HG02798 (cell line): ENCODE measurements around the gene EVI2A.

ENCODE experiments used
- ATAC-seq: cut with Tn5 transposase; IDR thresholded peaks from one replicate; pipeline ENCODE4 v1.9.1; 2021; ENCODE audit warnings: mild to moderate bottlenecking; ENCODE audit not compliant: unreplicated experiment, poor library complexity

Gene EVI2A

DNA sequence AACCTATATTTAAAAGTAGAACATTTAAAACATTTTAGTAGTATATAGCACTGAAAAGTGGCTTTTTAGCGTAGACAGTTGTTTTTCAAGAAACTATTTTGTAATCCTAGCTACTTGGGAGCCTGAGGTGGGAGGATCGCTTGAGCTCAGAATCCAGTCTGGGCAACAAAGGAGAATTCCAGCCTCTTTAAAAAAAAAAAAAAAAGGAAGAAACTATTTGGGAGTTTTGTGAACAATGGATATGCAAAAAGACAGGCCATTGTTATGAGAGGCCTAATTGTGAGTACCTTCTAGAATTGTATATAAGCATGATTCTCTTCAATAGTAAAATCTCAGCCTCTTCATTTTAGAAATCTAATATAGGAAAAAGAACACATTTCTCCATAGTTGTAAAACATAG, 42.0 kb downstream of the EVI2A start:
- no peak for ATAC-seq

- no peak for ATAC-seq
Observed at GRCh38 chr17:31275116-31275515, 46.3 kb downstream of the EVI2A start.

- ATAC-seq = no peak
Observed at GRCh38 chr17:31274252-31274651, 47.2 kb downstream of the EVI2A start.

DNA sequence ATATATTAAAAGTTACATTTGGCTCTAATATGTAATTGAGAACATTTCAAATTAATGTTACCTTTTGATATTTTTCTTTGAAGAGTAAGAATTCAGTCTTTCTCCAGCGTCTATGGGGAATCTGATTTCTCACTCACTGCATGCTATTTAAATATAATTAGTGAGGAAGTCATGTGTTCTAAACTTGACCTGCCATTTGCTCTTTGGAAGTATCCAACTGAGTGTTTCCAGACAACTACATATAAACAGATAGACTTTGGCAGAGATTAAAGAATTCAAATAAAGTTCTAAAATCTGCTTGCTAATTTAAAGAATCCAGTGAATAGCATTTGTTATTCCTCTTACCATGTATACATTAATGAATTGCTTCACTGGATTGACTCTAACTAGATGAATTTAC, 47.9 kb downstream of the EVI2A start:
- no peak for ATAC-seq

DNA sequence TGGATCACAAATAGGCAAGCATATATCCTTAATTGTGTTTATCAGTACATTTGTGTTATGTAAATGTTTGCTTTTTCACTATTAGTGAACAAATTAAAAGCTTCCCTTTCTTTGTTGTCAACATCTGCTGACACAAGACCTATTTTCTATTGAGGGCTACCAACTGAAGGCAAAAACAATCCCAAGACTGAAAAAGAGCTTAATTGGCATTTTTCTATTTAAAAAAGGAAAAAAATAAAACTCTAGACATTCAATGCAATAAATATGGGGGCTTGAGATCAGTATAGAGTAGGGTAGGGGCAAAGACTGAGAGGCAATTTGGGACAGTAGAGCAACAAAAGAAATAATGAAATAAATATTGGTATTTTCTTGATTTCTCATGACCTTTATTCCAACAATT, 48.6 kb downstream of the EVI2A start:
- no peak for ATAC-seq

DNA sequence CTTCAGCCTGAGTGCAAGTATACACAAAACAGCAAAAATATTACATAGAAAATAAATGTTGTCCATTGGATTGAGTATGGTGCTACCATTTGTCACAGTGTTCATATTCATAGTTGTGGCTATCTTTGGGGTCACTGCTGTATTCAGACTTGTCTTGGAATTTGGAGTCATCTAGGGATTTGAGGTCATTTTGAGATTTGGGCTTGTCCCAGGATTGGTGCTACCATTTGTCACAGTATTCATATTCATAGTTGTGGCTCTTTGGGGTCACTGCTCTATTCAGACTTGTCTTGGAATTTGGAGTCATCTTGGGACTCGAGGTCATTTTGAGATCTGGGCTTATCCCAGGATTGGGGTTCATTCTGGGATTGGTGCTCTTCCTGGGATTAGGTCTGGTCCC, 49.2 kb downstream of the EVI2A start:
- ATAC-seq = no peak

DNA sequence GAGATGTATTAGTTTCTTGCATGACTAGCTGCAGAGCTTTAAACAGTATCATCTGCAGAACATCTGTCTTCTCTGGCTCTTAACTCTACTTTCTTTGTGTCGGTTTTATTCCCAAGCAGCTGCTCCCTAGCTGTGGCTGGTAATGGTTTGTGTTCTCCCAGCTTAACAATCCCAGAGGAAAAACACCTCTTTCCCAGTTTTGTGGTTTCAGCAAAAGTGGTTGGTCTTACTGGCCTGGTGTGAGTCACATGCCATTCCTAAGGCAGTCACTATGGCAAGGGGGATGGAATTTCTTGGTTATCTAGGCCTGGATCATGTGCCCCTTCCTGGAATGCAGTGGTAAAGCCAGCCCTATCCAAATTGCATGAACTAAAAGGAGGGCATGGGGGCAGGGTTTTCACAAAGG, 51.8 kb downstream of the EVI2A start:
- ATAC-seq = no peak

- no peak for ATAC-seq
Observed at GRCh38 chr17:31269036-31269577, 52.3 kb downstream of the EVI2A start.
